Lung (tissue), 12 donors: ENCODE data around the gene VPS33A. TPM values are rescaled to one million over a fixed set of nuclear protein-coding genes. Genes with fewer than 3 reads are reported as not detected.

Experiments used
- ATAC-seq: fragments of 200-7000 bp; cut with Tn5 transposase; one replicate; pipeline ENCODE4 v1.9.1; 2020; ENCODE audit warnings: moderate number of reproducible peaks; ENCODE audit not compliant: insufficient read depth, low FRiP score
- DNase-seq, 3 donors: peaks; one replicate each; pipeline ENCODE4 v3.0.0-alpha.2; 2013 to 2017
- H3K27ac ChIP-seq, 2 donors: one replicate each; pipeline ENCODE4 v1.5.1; 2013; ENCODE audit warnings: mild to moderate bottlenecking in 2 of 2, moderate library complexity in 2 of 2, control low read depth in 1 of 2, inconsistent platforms in 1 of 2, low read depth in 1 of 2, low read length in 1 of 2
- H3K27me3 ChIP-seq, 3 donors: one replicate each; pipeline ENCODE4 v1.5.1; 2013; ENCODE audit warnings: low read length in 2 of 3; ENCODE audit not compliant: control insufficient read depth in 3 of 3, insufficient read depth in 3 of 3
- H3K36me3 ChIP-seq, 4 donors: one replicate each; pipeline ENCODE4 v1.5.1; 2013; ENCODE audit warnings: low read length in 4 of 4, mild to moderate bottlenecking in 1 of 4, moderate library complexity in 1 of 4; ENCODE audit not compliant: control insufficient read depth in 4 of 4, insufficient read depth in 4 of 4
- H3K4me1 ChIP-seq, 5 donors: one replicate each; pipeline ENCODE4 v1.5.1; 2013; ENCODE audit warnings: low read length in 5 of 5, mild to moderate bottlenecking in 2 of 5, moderate library complexity in 1 of 5; ENCODE audit not compliant: control insufficient read depth in 5 of 5, insufficient read depth in 5 of 5
- H3K4me3 ChIP-seq: one replicate; pipeline ENCODE4 v1.5.1; 2013; ENCODE audit warnings: mild to moderate bottlenecking, control low read depth, moderate library complexity
- H3K9ac ChIP-seq, 2 donors: one replicate each; pipeline ENCODE4 v1.5.1; 2013; ENCODE audit warnings: low read length in 2 of 2, control low read depth in 1 of 2; ENCODE audit not compliant: insufficient read depth in 1 of 2
- H3K9me3 ChIP-seq, 4 donors: one replicate each; pipeline ENCODE4 v1.5.1; 2013; ENCODE audit warnings: low read length in 3 of 4, mild to moderate bottlenecking in 1 of 4, moderate library complexity in 1 of 4; ENCODE audit not compliant: control insufficient read depth in 4 of 4, insufficient read depth in 3 of 4
- WGBS, 2 donors: extraction: QIAGEN DNeasy Blood & Tissue Kit; methylation state at CpG; one replicate each; pipeline ENCODE4 v1.1.7; 2013; 5-methylcytosine and 5-hydroxymethylcytosine counted together
- polyA plus RNA-seq, 2 donors: library from polyadenylated mRNA; stranded (reverse); fragments of 200-250 nt; gene quantifications; one replicate each; pipeline ENCODE4 v1.2.1, GENCODE V29; 2013
- total RNA-seq, 2 donors: library from RNA; depleted of rRNA in 1 of 2; stranded (reverse); fragments of >200 nt in 1 of 2; gene quantifications; one replicate each; pipeline ENCODE4 v1.2.1, GENCODE V29; 2014 to 2021
- TF ChIP-seq, protein P1 (sequence below): IDR thresholded peaks from 2 replicates; pipeline ENCODE4 v1.5.1; 2012; ENCODE audit warnings: mild to moderate bottlenecking; ENCODE audit errors: control extremely low read depth, extremely low read depth
- donor health status: control.
- donor health status: control.
- donor health status: Bipolar disorder and iron deficiency.
- donor health status: healthy.
- donor health status: DM: yes; HTN: yes; CAD: no.

Gene VPS33A
- total and polyA plus RNA-seq, 4 donors: 8.1 to 17.6 (median 15.4) TPM

DNA sequence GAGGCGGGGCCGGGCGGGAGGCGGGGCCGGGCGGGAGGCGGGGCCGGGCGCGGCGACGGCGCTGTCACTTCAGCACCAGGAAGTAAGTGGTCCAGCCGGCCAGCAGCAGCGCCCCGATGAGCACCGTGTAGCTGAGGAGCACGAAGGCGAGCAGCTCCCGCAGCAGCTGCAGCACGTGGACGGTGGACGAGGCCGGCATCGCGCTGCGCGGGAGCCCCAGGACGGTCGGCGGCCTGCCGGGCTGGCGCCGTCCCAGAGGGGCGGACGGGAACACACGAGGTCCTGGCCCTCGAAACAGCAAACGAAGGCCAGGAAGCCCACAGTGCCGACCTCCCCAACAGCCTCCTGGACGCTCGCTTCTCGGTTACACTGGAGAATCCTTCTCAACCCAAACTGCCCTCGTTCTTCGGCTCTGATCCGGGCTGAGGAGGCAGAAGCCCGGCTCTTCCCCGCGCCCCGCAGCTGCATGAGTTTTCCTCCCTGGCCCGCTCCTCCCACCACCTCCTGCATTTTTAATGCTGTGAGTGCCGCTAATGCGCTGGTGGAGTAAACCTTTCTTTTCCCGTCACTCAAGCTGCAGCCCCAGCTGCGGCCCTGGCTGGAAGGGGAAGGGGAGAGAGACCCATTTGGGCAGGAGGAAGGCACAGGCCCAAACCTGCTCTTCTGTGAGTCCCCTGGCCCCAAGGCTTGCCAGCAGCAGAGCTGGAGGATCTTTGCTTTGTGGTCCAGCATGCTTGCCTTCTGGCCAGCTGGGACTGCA is 39.7 kb downstream of the VPS33A start:
- 7 to 10% methylated on average over 41 to 55 of the region's 55 CpGs for WGBS, 2 donors
- Histone ChIP-seq H3K4me1 (peaks cover 5 to 21% (median 9%) of the 10 kb centered on the region in 5 donors), H3K9ac (no peak overlapping the region), H3K27ac (peak overlapping the region in 1 of 2 donors; percentile 45), H3K9me3 (no peaks in the 10 kb centered on the region), H3K36me3 (peaks cover 4 to 35% (median 15%) of the 10 kb centered on the region in 4 donors), H3K27me3 (no peaks in the 10 kb centered on the region), H3K4me3 (peak overlapping the region; percentile 43)
- ATAC-seq (no peak), DNase-seq (no peak)
- TF ChIP-seq, protein P1, sequence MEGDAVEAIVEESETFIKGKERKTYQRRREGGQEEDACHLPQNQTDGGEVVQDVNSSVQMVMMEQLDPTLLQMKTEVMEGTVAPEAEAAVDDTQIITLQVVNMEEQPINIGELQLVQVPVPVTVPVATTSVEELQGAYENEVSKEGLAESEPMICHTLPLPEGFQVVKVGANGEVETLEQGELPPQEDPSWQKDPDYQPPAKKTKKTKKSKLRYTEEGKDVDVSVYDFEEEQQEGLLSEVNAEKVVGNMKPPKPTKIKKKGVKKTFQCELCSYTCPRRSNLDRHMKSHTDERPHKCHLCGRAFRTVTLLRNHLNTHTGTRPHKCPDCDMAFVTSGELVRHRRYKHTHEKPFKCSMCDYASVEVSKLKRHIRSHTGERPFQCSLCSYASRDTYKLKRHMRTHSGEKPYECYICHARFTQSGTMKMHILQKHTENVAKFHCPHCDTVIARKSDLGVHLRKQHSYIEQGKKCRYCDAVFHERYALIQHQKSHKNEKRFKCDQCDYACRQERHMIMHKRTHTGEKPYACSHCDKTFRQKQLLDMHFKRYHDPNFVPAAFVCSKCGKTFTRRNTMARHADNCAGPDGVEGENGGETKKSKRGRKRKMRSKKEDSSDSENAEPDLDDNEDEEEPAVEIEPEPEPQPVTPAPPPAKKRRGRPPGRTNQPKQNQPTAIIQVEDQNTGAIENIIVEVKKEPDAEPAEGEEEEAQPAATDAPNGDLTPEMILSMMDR: no peak

DNA sequence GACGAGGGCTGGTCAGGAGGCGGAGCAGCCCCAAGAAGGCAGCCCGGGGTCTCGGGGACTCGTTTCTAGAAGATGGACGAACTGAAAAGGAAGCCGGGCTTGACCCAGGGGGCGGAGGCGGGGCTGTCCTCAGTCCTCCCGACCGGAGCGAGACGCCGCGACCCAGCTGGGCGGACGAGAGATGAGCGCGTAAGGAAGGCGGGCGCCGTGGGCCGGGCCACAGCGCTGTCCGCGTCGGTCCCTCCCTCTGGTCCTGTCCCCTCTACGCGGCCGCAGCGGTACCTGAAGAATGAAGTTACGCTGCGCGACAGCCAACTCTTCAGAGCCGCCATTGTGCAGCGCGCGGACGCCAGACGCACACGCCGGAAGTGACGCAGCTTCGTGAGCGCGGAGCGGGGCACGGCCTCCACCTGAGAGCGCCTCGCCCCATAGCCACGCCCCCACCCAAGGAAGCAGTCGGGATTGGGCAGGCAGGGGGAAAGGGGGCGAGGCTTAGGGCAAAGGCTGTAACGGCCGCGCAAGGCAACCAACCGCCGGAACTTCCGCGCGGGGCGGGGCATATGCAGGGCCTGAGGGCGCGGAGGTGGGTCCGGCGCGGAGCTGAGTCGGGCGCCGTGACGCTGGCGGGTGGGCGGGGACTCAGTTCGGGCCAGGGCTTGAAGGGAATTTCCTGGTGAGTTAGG is 40.5 kb downstream of the VPS33A start, which contains the start of gene DIABLO:
Gene DIABLO (minus strand): TSS at position 370 of the 683 bp plus-strand sequence. CDS start 38 bp downstream, at position 332.
- TF ChIP-seq, protein P1: no peak
- H3K9me3 ChIP-seq: peaks cover 0 to 2% (median 0%) of the 10 kb centered on the region in 4 donors
- WGBS, 2 donors: 0% methylated on average over 66 to 74 of the region's 74 CpGs
- peaks cover 5 to 21% (median 9%) of the 10 kb centered on the region in 5 donors for H3K4me1 ChIP-seq
- ATAC-seq: peak; percentile 99
- DNase-seq: peak; percentile 100
- peak within 1 kb of the TSS; percentile 65 to 70 for H3K9ac ChIP-seq
- H3K36me3 ChIP-seq: peaks cover 0 to 33% (median 12%) of the 10 kb centered on the region in 4 donors
- no peaks in the 10 kb centered on the region for H3K27me3 ChIP-seq
- peak within 1 kb of the TSS; percentile 94 to 96 for H3K27ac ChIP-seq
- H3K4me3 ChIP-seq: peak within 1 kb of the TSS; percentile 78

DNA sequence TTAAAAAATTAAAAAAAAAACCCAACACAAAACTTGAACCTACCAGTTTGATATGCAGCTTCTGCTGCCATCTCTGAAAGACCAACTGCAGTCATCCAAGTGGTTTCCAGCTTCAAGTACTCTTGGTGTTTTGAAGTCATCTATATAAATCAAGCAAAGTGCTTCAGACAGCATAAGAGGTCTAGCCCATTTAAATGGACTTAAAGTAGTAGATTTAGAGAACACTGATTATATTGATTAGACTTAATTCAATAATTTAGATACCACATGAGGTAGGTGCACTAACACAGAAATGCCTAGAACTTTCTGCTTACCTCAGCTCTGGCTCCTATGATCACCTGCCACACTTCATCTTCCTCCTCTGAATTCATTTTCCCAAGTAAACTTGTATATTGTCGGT is 49.8 kb downstream of the VPS33A start:
- no peak overlapping the region for H3K9ac ChIP-seq
- peaks cover 0 to 2% (median 0%) of the 10 kb centered on the region in 4 donors for H3K9me3 ChIP-seq
- H3K36me3 ChIP-seq: peaks cover 23 to 54% (median 38%) of the 10 kb centered on the region in 4 donors
- no peaks in the 10 kb centered on the region for H3K27me3 ChIP-seq
- H3K4me3 ChIP-seq: no peak overlapping the region
- no peak for ATAC-seq
- DNase-seq: no peak
- H3K4me1 ChIP-seq: no peaks in the 10 kb centered on the region
- H3K27ac ChIP-seq: no peak overlapping the region
- WGBS, 2 donors: 96 to 100% methylated on average over 1 of the region's 1 CpG
- TF ChIP-seq, protein P1: no peak
